WTC11 (cell line): ENCODE results near the gene CASQ2. TPM values are rescaled to one million over a fixed set of nuclear protein-coding genes. Genes with fewer than 3 reads are reported as not detected.

ENCODE experiments used
- ATAC-seq: fragments of 200-7000 bp; cut with Tn5 transposase; 2 replicates; pipeline ENCODE4 v1.10.0; 2021; ENCODE audit warnings: mild to moderate bottlenecking, moderate library complexity
- CTCF ChIA-PET: fragments of 300-600 bp; sonication (Branson Sonifier 250); formaldehyde crosslinking; loops from one replicate; lab custom pipeline; 2021; ENCODE audit warnings: antibody characterized with exemption; lab: Charles Lee
- POLR2A ChIA-PET: fragments of 350-600 bp; sonication (Branson Sonifier 250); formaldehyde crosslinking; loops from one replicate; lab custom pipeline; 2021; ENCODE audit warnings: antibody characterized with exemption; lab: Charles Lee
- DNase-seq: peaks from one replicate; pipeline ENCODE4 v3.0.0; 2021; ENCODE audit warnings: low spot score
- H3K27ac Mint-ChIP-seq: 2 replicates; pipeline ENCODE4 v1.8.0; 2021; ENCODE audit warnings: mixed read lengths
- H3K27me3 Mint-ChIP-seq: 2 replicates; pipeline ENCODE4 v1.8.0; 2021; ENCODE audit warnings: low read depth, mild to moderate bottlenecking, moderate library complexity, mixed read lengths
- H3K36me3 Mint-ChIP-seq: 2 replicates; pipeline ENCODE4 v1.8.0; 2021; ENCODE audit warnings: mixed read lengths
- H3K4me1 Mint-ChIP-seq: 2 replicates; pipeline ENCODE4 v1.8.0; 2022; ENCODE audit warnings: mixed read lengths
- H3K4me3 Mint-ChIP-seq: 2 replicates; pipeline ENCODE4 v1.8.0; 2021; ENCODE audit warnings: mild to moderate bottlenecking, moderate library complexity, mixed read lengths
- H3K9me3 Mint-ChIP-seq: 2 replicates; pipeline ENCODE4 v1.8.0; 2021; ENCODE audit warnings: mixed read lengths
- ATF6 ChIP-seq: sonication (generic); formaldehyde crosslinking; IDR thresholded peaks from 2 replicates; pipeline ENCODE4 v1.8.1; 2023; ENCODE audit warnings: mild to moderate bottlenecking, missing genetic modification reagents
- CDX4 ChIP-seq: fragments of 250-450 bp; sonication (Bioruptor Pico); IDR thresholded peaks from 2 replicates; pipeline ENCODE4 v1.9.0; 2021; ENCODE audit warnings: moderate library complexity, mild to moderate bottlenecking, inconsistent platforms, borderline replicate concordance
- CREB1 ChIP-seq: sonication (generic); formaldehyde crosslinking; IDR thresholded peaks from 2 replicates; pipeline ENCODE4 v1.8.0; 2023; ENCODE audit warnings: mild to moderate bottlenecking, missing genetic modification reagents
- CTCF ChIP-seq: fragments of 200-600 bp; IDR thresholded peaks from 2 replicates; pipeline ENCODE4 v1.8.0; 2022; ENCODE audit warnings: antibody characterized with exemption
- EMX1 ChIP-seq: fragments of 250-450 bp; sonication (Bioruptor Pico); IDR thresholded peaks from 2 replicates; pipeline ENCODE4 v1.8.0; 2021; ENCODE audit warnings: mild to moderate bottlenecking
- GABPB1 ChIP-seq: sonication (generic); formaldehyde crosslinking; IDR thresholded peaks from 2 replicates; pipeline ENCODE4 v1.8.1; 2023; ENCODE audit warnings: mild to moderate bottlenecking, missing genetic modification reagents
- HMGA2 ChIP-seq: fragments of 250-450 bp; sonication (Bioruptor Pico); IDR thresholded peaks from 2 replicates; pipeline ENCODE4 v1.4.0; 2021; ENCODE audit warnings: mild to moderate bottlenecking, moderate library complexity
- MXD4 ChIP-seq: fragments of 250-450 bp; sonication (Bioruptor Pico); IDR thresholded peaks from 2 replicates; pipeline ENCODE4 v1.8.0; 2021; ENCODE audit warnings: mild to moderate bottlenecking, moderate library complexity, borderline replicate concordance
- MYBL2 ChIP-seq: sonication (generic); formaldehyde crosslinking; IDR thresholded peaks from 2 replicates; pipeline ENCODE4 v1.8.1; 2023; ENCODE audit warnings: mild to moderate bottlenecking, moderate library complexity, missing genetic modification reagents
- NFATC4 ChIP-seq: fragments of 250-450 bp; sonication (Bioruptor Pico); IDR thresholded peaks from 2 replicates; pipeline ENCODE4 v1.9.0; 2021; ENCODE audit warnings: mild to moderate bottlenecking
- PRDM15 ChIP-seq: sonication (generic); formaldehyde crosslinking; IDR thresholded peaks from 2 replicates; pipeline ENCODE4 v1.8.0; 2022; ENCODE audit warnings: missing genetic modification reagents
- PREB ChIP-seq: sonication (generic); formaldehyde crosslinking; IDR thresholded peaks from 2 replicates; pipeline ENCODE4 v1.8.1; 2022; ENCODE audit warnings: mild to moderate bottlenecking, missing genetic modification reagents, moderate library complexity, borderline replicate concordance
- PRRX2 ChIP-seq: fragments of 250-450 bp; sonication (Bioruptor Pico); IDR thresholded peaks from 2 replicates; pipeline ENCODE4 v1.8.0; 2021; ENCODE audit warnings: mild to moderate bottlenecking
- RORB ChIP-seq: fragments of 250-450 bp; sonication (Bioruptor Pico); IDR thresholded peaks from 2 replicates; pipeline ENCODE4 v1.9.0; 2021; ENCODE audit warnings: mild to moderate bottlenecking
- SMAD4 ChIP-seq: sonication (generic); formaldehyde crosslinking; IDR thresholded peaks from 2 replicates; pipeline ENCODE4 v1.8.0; 2022; ENCODE audit warnings: mild to moderate bottlenecking, missing genetic modification reagents
- SP1 ChIP-seq: sonication (generic); formaldehyde crosslinking; conservative IDR thresholded peaks from 2 replicates; pipeline ENCODE4 v1.8.1; 2022; ENCODE audit warnings: missing genetic modification reagents
- ZBTB43 ChIP-seq: sonication (generic); formaldehyde crosslinking; IDR thresholded peaks from 2 replicates; pipeline ENCODE4 v1.8.1; 2023; ENCODE audit warnings: mild to moderate bottlenecking, missing genetic modification reagents
- ZNF121 ChIP-seq: sonication (generic); formaldehyde crosslinking; IDR thresholded peaks from 2 replicates; pipeline ENCODE4 v1.8.0; 2023; ENCODE audit warnings: missing genetic modification reagents
- ZNF263 ChIP-seq: sonication (generic); formaldehyde crosslinking; IDR thresholded peaks from 2 replicates; pipeline ENCODE4 v1.8.1; 2022; ENCODE audit warnings: low read depth, mild to moderate bottlenecking, moderate library complexity, missing genetic modification reagents
- ZNF317 ChIP-seq: sonication (generic); formaldehyde crosslinking; IDR thresholded peaks from 2 replicates; pipeline ENCODE4 v1.8.1; 2023; ENCODE audit warnings: low read depth, mild to moderate bottlenecking, moderate library complexity, missing genetic modification reagents, borderline replicate concordance
- ZNF416 ChIP-seq: fragments of 250-450 bp; sonication (Bioruptor Pico); IDR thresholded peaks from 2 replicates; pipeline ENCODE4 v1.9.0; 2021; ENCODE audit warnings: mild to moderate bottlenecking, inconsistent platforms
- ZNF423 ChIP-seq: fragments of 250-450 bp; sonication (Bioruptor Pico); IDR thresholded peaks from 2 replicates; pipeline ENCODE4 v2.1.2; 2022; ENCODE audit warnings: mild to moderate bottlenecking, moderate library complexity
- ZNF671 ChIP-seq: fragments of 250-450 bp; sonication (Bioruptor Pico); IDR thresholded peaks from 2 replicates; pipeline ENCODE4 v1.8.0; 2021; ENCODE audit warnings: mild to moderate bottlenecking
- total RNA-seq: library from RNA; stranded (reverse); gene quantifications from 3 replicates; pipeline ENCODE4 v1.2.3, GENCODE V29; 2021

Gene CASQ2
- total RNA-seq, 1 experiment from 2014 or later = not detected

- ATAC-seq = no peak
- DNase-seq = no peak
Measured at GRCh38 chr1:115753830-115754229, 14.7 kb downstream of the CASQ2 start.

GRCh38 chr1:115753361-115753760 is 15.2 kb downstream of the CASQ2 start:
- Mint-ChIP-seq H3K27me3 (no peaks in the 10 kb centered on the region), H3K27ac (no peak overlapping the region), H3K9me3 (no peaks in the 10 kb centered on the region), H3K36me3 (no peaks in the 10 kb centered on the region), H3K4me1 (peaks cover 4% of the 10 kb centered on the region), H3K4me3 (no peak overlapping the region)
- DNase-seq (no peak), ATAC-seq (no peak)
- CTCF ChIA-PET = interaction anchor here (2.1 kb wide), 1 partner anchor 47 kb away, joined by 7 read pairs; no protein-coding TSS in a partner anchor
- POLR2A ChIA-PET = no interaction called here
- TF ChIP-seq ZNF423 (CRISPR knock-in tag) (no peak), EMX1 (CRISPR knock-in tag) (no peak), ZNF121 (CRISPR knock-in tag) (no peak), SP1 (no peak), PRDM15 (CRISPR knock-in tag) (no peak), ZNF416 (CRISPR knock-in tag) (no peak), ZNF317 (no peak), MXD4 (no peak), NFATC4 (CRISPR knock-in tag) (no peak), PRRX2 (CRISPR knock-in tag) (no peak), CREB1 (CRISPR knock-in tag) (no peak)

More at GRCh38 chr1:115753830-115754229, 14.7 kb downstream of the CASQ2 start:
- Mint-ChIP-seq H3K36me3 (no peaks in the 10 kb centered on the region), H3K27me3 (no peaks in the 10 kb centered on the region), H3K27ac (no peak overlapping the region), H3K4me3 (no peak overlapping the region), H3K4me1 (no peaks in the 10 kb centered on the region), H3K9me3 (peaks cover 5% of the 10 kb centered on the region)
- POLR2A ChIA-PET = no interaction called here
- TF ChIP-seq CTCF (no peak), RORB (no peak), ATF6 (CRISPR knock-in tag) (no peak), ZBTB43 (no peak), CDX4 (CRISPR knock-in tag) (no peak), SMAD4 (CRISPR knock-in tag) (no peak), ZNF263 (CRISPR knock-in tag) (no peak), ZNF671 (no peak), GABPB1 (CRISPR knock-in tag) (no peak), PREB (CRISPR knock-in tag) (no peak), MYBL2 (CRISPR knock-in tag) (no peak), HMGA2 (no peak)
- CTCF ChIA-PET = interaction anchor here (2.1 kb wide), 1 partner anchor 47 kb away, joined by 7 read pairs; no protein-coding TSS in a partner anchor
